CD4-positive, alpha-beta T cell treated with Interleukin-17A for 4 hours (primary cell): ENCODE results near the gene DDX24.

Experiments
- DNase-seq: peaks from one replicate; pipeline ENCODE4 v3.0.0-alpha.2; 2020; ENCODE audit warnings: mixed read lengths

DDX24 gene

GRCh38 chr14:94047581-94047980, 33.4 kb downstream of the DDX24 start:
- DNase-seq = no peak

GRCh38 chr14:94046696-94047250, 34.2 kb downstream of the DDX24 start:
- DNase-seq = no peak

- no peak for DNase-seq
These were observed 35.2 kb downstream of the DDX24 start for GRCh38 chr14:94045563-94046345.

- no peak for DNase-seq
These were observed 35.9 kb downstream of the DDX24 start for GRCh38 chr14:94045101-94045500.

- no peak for DNase-seq
These were observed 36.4 kb downstream of the DDX24 start for GRCh38 chr14:94044476-94045091.

GRCh38 chr14:94043756-94044475, 37.1 kb downstream of the DDX24 start:
- DNase-seq = no peak

GRCh38 chr14:94043111-94043755, 37.8 kb downstream of the DDX24 start:
- no peak for DNase-seq

- DNase-seq = no peak
These were observed 38.4 kb downstream of the DDX24 start for GRCh38 chr14:94042433-94043091.

- no peak for DNase-seq
These were observed 39.3 kb downstream of the DDX24 start for GRCh38 chr14:94041551-94042346.

GRCh38 chr14:94040796-94041195, 40.2 kb downstream of the DDX24 start:
- no peak for DNase-seq

- DNase-seq = no peak
These were observed 40.8 kb downstream of the DDX24 start for GRCh38 chr14:94040247-94040646.

- DNase-seq = no peak
These were observed 41.9 kb downstream of the DDX24 start for GRCh38 chr14:94038921-94039629.

- DNase-seq = no peak
These were observed 42.5 kb downstream of the DDX24 start for GRCh38 chr14:94038510-94038909.

GRCh38 chr14:94037954-94038353, 43.0 kb downstream of the DDX24 start:
- no peak for DNase-seq

GRCh38 chr14:94036313-94037167, 44.5 kb downstream of the DDX24 start:
- peak; percentile 82 for DNase-seq

- no peak for DNase-seq
These were observed 46.1 kb downstream of the DDX24 start for GRCh38 chr14:94034886-94035285.

GRCh38 chr14:94031883-94032279, 49.1 kb downstream of the DDX24 start:
- DNase-seq = no peak

GRCh38 chr14:94031161-94031882, 49.7 kb downstream of the DDX24 start:
- no peak for DNase-seq

- DNase-seq = no peak
These were observed 50.4 kb downstream of the DDX24 start for GRCh38 chr14:94030571-94030970.
